ENCODE measurements around the gene MGAT5. TPM values are rescaled to one million over a fixed set of nuclear protein-coding genes. Genes with fewer than 3 reads are reported as not detected.

Gene MGAT5
- polyA plus RNA-seq, 6 donors from 2014 or later = 9.7 to 41.3 (median 29.6) TPM

DNA sequence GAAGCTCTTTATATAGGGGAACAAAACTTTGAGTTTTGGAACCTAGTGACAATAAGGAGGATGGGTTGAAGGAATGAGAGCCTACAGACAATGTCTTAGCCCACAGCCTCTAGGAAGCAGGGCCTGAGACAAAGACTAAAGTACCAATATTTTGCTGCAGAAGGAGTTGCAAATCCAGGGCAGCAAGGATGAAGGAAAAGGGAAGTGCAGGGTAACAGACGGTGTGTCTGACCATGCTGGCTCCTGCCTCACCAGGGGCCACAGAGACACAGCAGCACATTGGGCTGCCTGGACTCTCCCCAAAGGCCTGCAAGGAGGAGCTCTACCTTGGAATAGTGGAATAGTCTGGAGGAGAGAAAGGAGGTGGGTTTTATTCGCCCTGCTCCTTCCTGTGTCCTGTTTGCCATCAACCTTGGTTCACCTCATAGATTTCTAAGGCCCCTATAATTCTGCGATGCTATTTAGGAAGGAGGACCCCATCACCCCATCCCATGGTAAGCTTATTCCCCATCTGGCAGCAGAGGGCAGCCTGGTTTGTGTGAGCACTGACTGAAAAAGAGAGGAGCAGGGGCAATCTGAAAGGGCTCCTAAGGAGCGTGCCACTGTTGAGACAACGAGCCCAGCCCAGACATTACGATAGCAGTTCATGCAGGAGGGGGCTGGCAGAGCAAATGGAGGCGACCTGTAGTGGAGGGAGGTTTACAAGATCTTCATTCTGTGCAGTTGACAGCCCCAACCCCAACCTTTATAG is 143.4 kb downstream of the MGAT5 start:
- Mint-ChIP-seq H3K27ac (peak overlapping the region; percentile 50 to 93 (median 73)), H3K9me3 (no peaks in the 10 kb centered on the region), H3K4me3 (peak overlapping the region in 1 of 8 donors; percentile 31), H3K27me3 (no peaks in the 10 kb centered on the region), H3K36me3 (peaks cover 9 to 17% of the 10 kb centered on the region in 2 donors), H3K4me1 (peaks cover 23 to 34% (median 24%) of the 10 kb centered on the region in 3 donors)
- DNase-seq (no peak), ATAC-seq (ENCODE audit: low read depth in 2 of 2) (no peak)

DNA sequence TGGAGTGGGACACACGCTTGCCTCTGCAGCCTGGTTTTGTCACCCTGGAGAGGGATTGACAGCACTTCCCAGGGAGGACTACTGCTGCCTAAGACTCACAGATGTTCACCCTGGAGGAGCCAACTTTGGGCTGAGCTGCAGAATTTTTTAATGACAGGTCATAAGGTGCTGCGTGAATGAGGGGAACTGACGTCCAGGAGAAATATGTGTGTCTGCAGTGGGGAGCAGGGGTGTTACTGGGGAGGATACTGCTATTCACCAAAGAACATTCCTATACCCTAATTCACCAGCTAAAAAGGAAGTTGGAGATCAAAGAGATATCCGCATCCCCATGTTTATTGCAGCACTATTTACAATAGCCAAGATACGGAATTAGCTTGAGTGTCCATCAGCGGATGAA is 144.4 kb downstream of the MGAT5 start:
- Mint-ChIP-seq H3K36me3 (peaks cover 12 to 21% of the 10 kb centered on the region in 2 donors), H3K4me3 (peak overlapping the region in 1 of 8 donors; percentile 44), H3K27me3 (no peaks in the 10 kb centered on the region), H3K9me3 (no peaks in the 10 kb centered on the region), H3K27ac (peak overlapping the region in 4 of 6 donors; percentile 46 to 88 (median 84)), H3K4me1 (peaks cover 21 to 29% (median 23%) of the 10 kb centered on the region in 3 donors)
- ATAC-seq (ENCODE audit: low read depth in 2 of 2) = no peak
- no peak for DNase-seq

DNA sequence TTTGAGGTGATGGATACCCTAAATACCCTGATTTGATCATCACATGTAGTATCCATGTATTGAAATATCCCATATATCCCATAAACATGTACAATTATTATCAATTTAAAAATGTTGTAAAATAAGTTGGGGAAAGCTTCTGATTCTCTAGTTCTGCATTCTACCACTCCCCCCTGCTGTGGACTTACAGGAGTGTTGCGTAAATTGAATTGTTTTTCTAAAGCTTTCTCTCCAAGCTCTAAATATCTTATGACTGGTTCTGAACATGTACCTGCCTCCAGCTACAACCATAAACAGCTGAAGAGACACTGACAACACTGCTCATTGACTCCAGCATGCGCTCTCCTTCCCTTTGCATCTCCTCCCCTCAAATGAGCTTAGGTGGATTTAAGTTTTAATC is 145.2 kb downstream of the MGAT5 start:
- H3K27ac Mint-ChIP-seq = peak overlapping the region in 3 of 6 donors; percentile 46 to 78 (median 73)
- H3K36me3 Mint-ChIP-seq = peaks cover 18 to 26% of the 10 kb centered on the region in 2 donors
- ATAC-seq (ENCODE audit: low read depth in 2 of 2) = no peak
- no peaks in the 10 kb centered on the region for H3K9me3 Mint-ChIP-seq
- no peaks in the 10 kb centered on the region for H3K27me3 Mint-ChIP-seq
- DNase-seq = no peak
- peaks cover 21 to 28% (median 25%) of the 10 kb centered on the region in 3 donors for H3K4me1 Mint-ChIP-seq
- H3K4me3 Mint-ChIP-seq = no peak overlapping the region

DNA sequence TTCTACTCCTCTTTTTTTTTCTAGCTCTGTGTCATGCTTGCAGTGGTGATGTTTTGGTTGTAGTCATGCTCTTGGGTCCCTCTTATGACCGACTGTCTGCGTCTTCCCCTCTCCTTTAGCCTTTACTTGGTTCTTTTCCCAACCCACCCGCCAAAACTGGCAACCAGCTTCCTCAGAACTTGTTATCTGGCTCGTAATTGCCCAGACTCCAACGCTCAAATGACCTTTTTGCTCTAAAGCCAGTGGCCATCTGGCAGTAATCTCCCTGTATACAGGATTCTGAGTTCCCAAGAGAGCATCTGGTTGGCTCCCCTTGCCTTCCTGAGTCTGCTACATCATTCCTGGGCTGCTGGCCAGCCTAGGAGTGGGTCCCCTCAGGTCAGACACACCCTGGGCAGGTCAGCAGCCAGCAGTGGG is 147.2 kb downstream of the MGAT5 start:
- peak overlapping the region; percentile 46 to 96 (median 87) for H3K27ac Mint-ChIP-seq
- peaks cover 20 to 29% of the 10 kb centered on the region in 2 donors for H3K36me3 Mint-ChIP-seq
- no peak for DNase-seq
- no peaks in the 10 kb centered on the region for H3K9me3 Mint-ChIP-seq
- H3K4me1 Mint-ChIP-seq = peaks cover 24 to 26% (median 25%) of the 10 kb centered on the region in 3 donors
- no peaks in the 10 kb centered on the region for H3K27me3 Mint-ChIP-seq
- H3K4me3 Mint-ChIP-seq = peak overlapping the region in 1 of 8 donors; percentile 13
- no peak for ATAC-seq (ENCODE audit: low read depth in 2 of 2)

DNA sequence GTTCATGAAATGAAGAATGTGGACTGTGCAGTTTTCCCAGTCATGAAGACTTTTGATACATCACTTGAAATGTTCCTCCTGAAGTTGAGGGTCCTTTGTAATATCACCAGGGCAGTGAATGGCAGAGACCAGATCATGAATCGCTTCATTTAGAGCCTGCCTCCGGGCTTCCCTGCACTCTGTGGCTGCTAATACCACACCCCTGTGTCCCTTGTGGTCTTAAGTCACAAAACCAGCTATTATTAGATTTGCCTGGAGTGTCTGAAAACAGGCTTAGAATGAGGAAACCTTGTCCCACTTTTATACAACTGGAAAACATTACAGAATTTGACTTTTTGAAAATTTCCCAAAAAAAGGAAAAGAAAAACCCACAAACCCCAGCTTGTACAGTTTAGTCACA is 147.9 kb downstream of the MGAT5 start:
- Mint-ChIP-seq H3K27ac (peak overlapping the region in 5 of 6 donors; percentile 46 to 96 (median 86)), H3K9me3 (no peaks in the 10 kb centered on the region), H3K36me3 (peaks cover 25 to 27% of the 10 kb centered on the region in 2 donors), H3K4me1 (peaks cover 26 to 28% (median 27%) of the 10 kb centered on the region in 3 donors), H3K27me3 (no peaks in the 10 kb centered on the region), H3K4me3 (no peak overlapping the region)
- ATAC-seq (ENCODE audit: low read depth in 2 of 2) (no peak), DNase-seq (no peak)

DNA sequence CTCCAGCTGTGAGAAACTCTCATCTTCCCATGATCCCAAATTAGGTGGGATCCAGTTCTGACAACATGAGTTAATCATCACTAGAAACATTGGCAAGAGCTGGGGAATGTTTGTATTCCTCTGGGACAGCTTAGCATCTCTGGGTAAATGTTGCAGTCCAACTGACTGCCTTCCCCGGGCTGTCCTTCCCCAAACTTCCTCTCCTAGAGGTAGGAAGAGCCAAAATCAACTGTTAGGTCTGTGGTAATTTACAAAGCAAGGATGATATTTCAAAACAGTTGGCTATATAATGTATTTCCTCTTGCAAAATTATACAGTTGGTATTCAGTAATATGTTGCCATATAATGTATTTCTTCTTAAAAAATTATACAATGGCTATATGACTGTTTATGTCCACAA is 148.5 kb downstream of the MGAT5 start:
- Mint-ChIP-seq H3K4me1 (peaks cover 28 to 33% (median 32%) of the 10 kb centered on the region in 3 donors), H3K36me3 (peaks cover 24 to 27% of the 10 kb centered on the region in 2 donors), H3K9me3 (no peaks in the 10 kb centered on the region), H3K4me3 (no peak overlapping the region), H3K27me3 (no peaks in the 10 kb centered on the region), H3K27ac (peak overlapping the region in 4 of 6 donors; percentile 46 to 91 (median 64))
- DNase-seq (no peak), ATAC-seq (ENCODE audit: low read depth in 2 of 2) (no peak)

DNA sequence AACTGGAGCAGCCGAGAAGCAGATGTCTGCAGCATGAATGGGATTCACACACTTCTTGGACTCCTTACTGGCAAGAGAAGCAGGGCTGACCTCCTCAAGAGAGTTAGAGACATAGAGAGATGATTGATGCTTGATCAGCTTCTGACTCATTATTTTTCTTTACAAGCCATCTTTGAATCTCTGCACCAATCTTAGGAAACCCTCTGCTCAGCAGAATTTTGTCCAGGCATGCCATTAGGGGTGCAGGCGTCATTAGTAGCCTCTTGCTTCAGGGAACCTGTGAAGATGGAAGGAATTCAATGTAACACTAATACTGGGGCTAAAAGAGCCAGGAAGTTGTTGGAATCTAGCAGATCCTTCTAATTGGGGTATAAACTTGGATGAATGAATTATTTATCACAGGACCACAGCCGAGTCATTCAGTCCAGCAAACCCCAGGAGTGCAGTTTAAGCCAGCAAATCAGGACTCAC is 151.8 kb downstream of the MGAT5 start:
- DNase-seq (no peak), ATAC-seq (ENCODE audit: low read depth in 2 of 2) (no peak)
- Mint-ChIP-seq H3K36me3 (peaks cover 12 to 17% of the 10 kb centered on the region in 2 donors), H3K4me3 (no peak overlapping the region), H3K27me3 (no peaks in the 10 kb centered on the region), H3K9me3 (no peaks in the 10 kb centered on the region), H3K27ac (peak overlapping the region in 4 of 6 donors; percentile 49 to 88 (median 86)), H3K4me1 (peaks cover 40 to 61% (median 48%) of the 10 kb centered on the region in 3 donors)

DNA sequence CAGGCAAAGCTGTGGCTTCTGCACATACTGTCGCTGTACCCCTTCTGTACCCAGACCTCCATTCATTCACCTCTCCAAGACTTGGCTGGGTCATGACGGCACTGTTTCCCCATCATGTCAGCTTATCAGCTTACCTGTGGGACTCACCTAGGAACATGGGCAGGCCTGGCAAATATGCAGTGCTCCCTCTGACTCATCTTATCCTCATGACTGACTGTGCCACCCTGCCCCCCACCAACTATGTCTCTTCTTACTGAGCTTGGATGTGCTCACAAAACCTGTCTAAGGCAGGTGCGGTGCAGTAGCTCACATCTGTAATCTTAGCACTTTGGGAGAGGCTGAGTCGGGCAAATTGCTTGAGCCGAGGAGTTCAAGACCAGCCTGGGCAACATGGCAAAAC is 152.4 kb downstream of the MGAT5 start:
- Mint-ChIP-seq H3K9me3 (no peaks in the 10 kb centered on the region), H3K27ac (peak overlapping the region in 4 of 6 donors; percentile 69 to 87 (median 78)), H3K36me3 (peaks cover 12 to 17% of the 10 kb centered on the region in 2 donors), H3K27me3 (no peaks in the 10 kb centered on the region), H3K4me1 (peaks cover 46 to 61% (median 54%) of the 10 kb centered on the region in 3 donors), H3K4me3 (no peak overlapping the region)
- ATAC-seq (ENCODE audit: low read depth in 2 of 2) (no peak), DNase-seq (no peak)

DNA sequence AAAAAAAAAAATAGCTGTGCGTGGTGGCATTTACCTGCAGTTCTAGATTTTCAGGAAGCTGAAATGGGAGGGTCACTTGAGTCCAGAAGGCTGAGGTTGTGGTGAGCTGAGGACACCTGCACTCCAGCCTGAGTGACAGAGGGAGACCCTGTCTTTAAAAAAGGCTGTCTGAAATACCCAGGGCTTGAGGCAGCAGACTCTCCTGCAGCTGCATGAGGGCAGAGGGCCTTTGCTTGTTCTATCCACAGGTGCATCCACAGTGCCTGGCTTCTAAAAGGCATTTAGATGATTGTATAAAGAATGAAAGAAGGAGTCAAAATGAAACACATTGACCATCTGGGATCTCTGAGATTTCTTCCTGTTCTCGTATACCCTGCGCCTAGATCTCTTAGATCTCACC is 152.9 kb downstream of the MGAT5 start:
- ATAC-seq (ENCODE audit: low read depth in 2 of 2) (no peak), DNase-seq (no peak)
- Mint-ChIP-seq H3K9me3 (no peaks in the 10 kb centered on the region), H3K4me3 (peak overlapping the region in 1 of 8 donors; percentile 26), H3K36me3 (peaks cover 12 to 17% of the 10 kb centered on the region in 2 donors), H3K27me3 (no peaks in the 10 kb centered on the region), H3K4me1 (peaks cover 50 to 64% (median 59%) of the 10 kb centered on the region in 3 donors), H3K27ac (peak overlapping the region in 5 of 6 donors; percentile 29 to 91 (median 80))

DNA sequence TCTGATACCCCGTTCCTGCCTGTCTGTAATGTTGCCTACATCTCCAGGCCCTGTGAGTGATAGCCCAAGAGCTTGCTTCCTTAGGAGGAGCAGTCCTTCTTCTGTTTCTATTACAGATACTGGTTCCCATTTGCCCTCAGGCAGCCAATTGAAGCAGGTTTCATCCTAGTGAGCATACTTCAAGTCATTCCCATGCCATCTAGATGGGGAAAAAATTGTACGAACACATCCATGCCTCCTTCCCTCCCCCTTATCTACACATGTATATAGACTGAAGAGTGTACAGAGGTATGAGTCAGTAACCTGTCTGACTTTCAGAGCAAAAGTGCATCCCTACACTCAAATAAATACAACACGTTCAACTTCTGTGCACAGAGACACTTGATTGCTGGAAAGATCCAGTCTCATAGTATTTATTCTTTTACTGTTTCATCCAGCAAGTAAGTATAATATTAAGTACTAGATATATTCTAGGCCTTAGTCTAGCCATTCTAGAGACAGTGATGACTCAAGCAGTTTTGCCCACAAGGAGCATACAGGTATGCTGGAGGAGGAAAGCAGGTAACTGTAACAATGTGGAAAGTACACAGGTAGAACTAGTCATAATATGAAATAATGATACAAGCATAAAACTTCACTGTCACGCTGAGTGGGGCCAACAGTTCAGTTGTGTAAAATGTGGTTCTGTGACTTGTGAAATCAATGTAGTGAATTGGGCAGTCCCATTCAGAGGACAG is 153.4 kb downstream of the MGAT5 start:
- peak overlapping the region in 4 of 6 donors; percentile 29 to 91 (median 82) for H3K27ac Mint-ChIP-seq
- H3K4me3 Mint-ChIP-seq = no peak overlapping the region
- ATAC-seq (ENCODE audit: low read depth in 2 of 2) (no peak), DNase-seq (no peak)
- peaks cover 53 to 70% (median 63%) of the 10 kb centered on the region in 3 donors for H3K4me1 Mint-ChIP-seq
- peaks cover 12 to 17% of the 10 kb centered on the region in 2 donors for H3K36me3 Mint-ChIP-seq
- H3K9me3 Mint-ChIP-seq = no peaks in the 10 kb centered on the region
- H3K27me3 Mint-ChIP-seq = no peaks in the 10 kb centered on the region

DNA sequence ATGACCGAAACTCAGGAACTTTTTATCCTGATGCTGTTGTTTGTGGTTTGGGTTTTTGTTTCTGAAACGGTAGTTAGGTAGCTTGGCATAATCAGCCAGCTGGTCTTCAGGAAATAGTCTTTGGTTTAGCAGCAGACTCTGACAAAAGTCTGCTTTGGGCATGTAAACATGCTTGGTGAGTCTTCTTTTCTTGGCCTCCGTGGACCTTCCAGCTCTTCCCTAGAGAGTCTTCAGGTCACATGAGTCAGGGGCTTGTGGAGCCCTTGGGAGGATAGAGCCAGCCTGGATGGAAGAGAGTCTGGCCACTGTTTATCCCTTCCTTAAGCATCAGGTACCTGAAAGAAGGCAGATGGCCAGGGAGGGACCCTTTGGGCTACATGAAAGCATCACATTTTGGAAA is 154.5 kb downstream of the MGAT5 start:
- peaks cover 8 to 14% of the 10 kb centered on the region in 2 donors for H3K36me3 Mint-ChIP-seq
- DNase-seq (no peak), ATAC-seq (ENCODE audit: low read depth in 2 of 2) (no peak)
- H3K9me3 Mint-ChIP-seq = no peaks in the 10 kb centered on the region
- no peaks in the 10 kb centered on the region for H3K27me3 Mint-ChIP-seq
- H3K27ac Mint-ChIP-seq = peak overlapping the region in 5 of 6 donors; percentile 32 to 96 (median 71)
- H3K4me1 Mint-ChIP-seq = peaks cover 50 to 70% (median 60%) of the 10 kb centered on the region in 3 donors
- peak overlapping the region in 1 of 8 donors; percentile 48 for H3K4me3 Mint-ChIP-seq

DNA sequence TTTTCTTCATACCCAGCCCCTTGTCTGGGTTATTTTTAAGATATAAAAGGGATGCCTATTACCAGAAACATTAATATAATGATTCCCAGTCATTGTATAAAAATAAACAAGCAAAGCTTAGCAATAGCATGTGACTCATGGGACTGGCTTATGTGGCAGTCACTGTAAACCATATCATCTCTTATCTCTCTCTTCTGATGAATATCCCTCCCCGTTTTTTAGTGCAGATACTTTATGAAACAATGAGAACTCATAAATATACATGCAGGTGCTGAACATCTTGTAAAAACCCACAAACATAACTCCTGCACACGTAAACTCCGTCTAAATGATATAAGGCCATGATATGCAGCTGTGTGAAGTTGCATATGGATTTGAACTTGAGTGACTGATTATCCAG is 154.9 kb downstream of the MGAT5 start:
- no peaks in the 10 kb centered on the region for H3K27me3 Mint-ChIP-seq
- no peak overlapping the region for H3K4me3 Mint-ChIP-seq
- peak overlapping the region; percentile 3 to 96 (median 58) for H3K27ac Mint-ChIP-seq
- DNase-seq = no peak
- H3K4me1 Mint-ChIP-seq = peaks cover 49 to 70% (median 57%) of the 10 kb centered on the region in 3 donors
- H3K36me3 Mint-ChIP-seq = peaks cover 8 to 10% of the 10 kb centered on the region in 2 donors
- ATAC-seq (ENCODE audit: low read depth in 2 of 2) = no peak
- H3K9me3 Mint-ChIP-seq = no peaks in the 10 kb centered on the region

DNA sequence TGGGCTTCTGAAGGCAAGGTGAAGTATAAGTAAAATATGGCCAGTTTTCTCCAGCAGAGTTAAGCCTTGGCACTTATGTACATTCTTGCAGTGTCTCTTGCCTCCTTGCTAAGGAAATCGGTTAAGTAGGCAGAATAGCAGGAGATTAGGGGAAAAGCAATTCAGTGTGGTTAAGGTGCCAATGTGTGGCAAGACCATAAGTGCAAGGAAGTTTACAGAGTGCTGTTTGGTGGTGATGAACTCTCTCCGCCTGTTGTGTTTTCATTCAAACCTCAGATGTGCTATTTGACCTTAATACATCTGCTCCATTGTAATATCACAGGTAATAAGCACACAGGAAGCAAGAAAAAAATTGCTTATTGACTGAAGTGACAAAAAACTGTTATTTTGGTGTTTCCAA is 156.1 kb downstream of the MGAT5 start:
- Mint-ChIP-seq H3K9me3 (no peaks in the 10 kb centered on the region), H3K4me3 (no peak overlapping the region), H3K36me3 (peaks cover 8 to 9% of the 10 kb centered on the region in 2 donors), H3K27me3 (no peaks in the 10 kb centered on the region), H3K4me1 (peaks cover 49 to 70% (median 57%) of the 10 kb centered on the region in 3 donors), H3K27ac (peak overlapping the region; percentile 63 to 96 (median 90))
- DNase-seq = no peak
- no peak for ATAC-seq (ENCODE audit: low read depth in 2 of 2)
